Mucosa of rectum (tissue), 2 donors: ENCODE data around the gene ASCC2.

Source experiments
- H3K27ac ChIP-seq, 2 donors: one replicate each; pipeline ENCODE4 v1.7.0; 2013; ENCODE audit warnings: inconsistent platforms in 2 of 2, low read depth in 2 of 2, low read length in 2 of 2
- H3K27me3 ChIP-seq, 2 donors: one replicate each; pipeline ENCODE4 v1.7.0; 2013; ENCODE audit warnings: low read length in 2 of 2; ENCODE audit not compliant: control insufficient read depth in 2 of 2, insufficient read depth in 2 of 2
- H3K36me3 ChIP-seq, 2 donors: one replicate each; pipeline ENCODE4 v1.7.0; 2013; ENCODE audit warnings: low read length in 2 of 2; ENCODE audit not compliant: control insufficient read depth in 2 of 2, insufficient read depth in 2 of 2
- H3K4me1 ChIP-seq, 2 donors: one replicate each; pipeline ENCODE4 v1.7.0; 2013; ENCODE audit warnings: low read length in 2 of 2, mild to moderate bottlenecking in 1 of 2; ENCODE audit not compliant: control insufficient read depth in 2 of 2, insufficient read depth in 2 of 2
- H3K4me3 ChIP-seq, 2 donors: one replicate each; pipeline ENCODE4 v1.7.0; 2013; ENCODE audit warnings: low read length in 2 of 2
- H3K9ac ChIP-seq, 2 donors: one replicate each; pipeline ENCODE4 v1.7.0; 2013; ENCODE audit warnings: low read length in 2 of 2, low read depth in 1 of 2, mild to moderate bottlenecking in 1 of 2
- H3K9me3 ChIP-seq, 2 donors: one replicate each; pipeline ENCODE4 v1.7.0; 2013; ENCODE audit warnings: low read length in 2 of 2; ENCODE audit not compliant: control insufficient read depth in 2 of 2
- donor health status: healthy.
- donor health status: Normal muscosa, but diverticular disease.

ASCC2 gene

DNA sequence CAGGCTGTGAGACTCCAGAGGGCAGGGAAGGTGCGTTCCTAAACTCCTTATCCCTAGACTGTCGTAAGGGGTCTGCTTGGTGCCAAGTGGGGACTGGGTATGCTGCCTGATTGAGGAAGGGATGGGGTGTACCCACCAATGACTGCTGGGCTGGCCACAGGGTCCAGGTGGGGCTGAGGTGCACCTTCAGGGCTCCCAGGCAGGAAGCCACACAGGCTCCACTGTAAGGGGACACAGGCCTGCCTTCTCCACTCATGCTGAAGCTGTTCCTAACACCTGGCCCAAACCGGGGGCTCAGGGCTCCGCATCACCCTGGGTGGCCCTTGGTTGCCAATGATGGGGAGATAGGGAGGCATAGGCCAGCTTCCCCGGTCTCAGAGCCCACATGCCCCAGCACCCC, 97.9 kb downstream of the ASCC2 start:
- Histone ChIP-seq H3K4me1 (no peaks in the 10 kb centered on the region), H3K36me3 (peaks cover 0 to 25% of the 10 kb centered on the region in 2 donors)

DNA sequence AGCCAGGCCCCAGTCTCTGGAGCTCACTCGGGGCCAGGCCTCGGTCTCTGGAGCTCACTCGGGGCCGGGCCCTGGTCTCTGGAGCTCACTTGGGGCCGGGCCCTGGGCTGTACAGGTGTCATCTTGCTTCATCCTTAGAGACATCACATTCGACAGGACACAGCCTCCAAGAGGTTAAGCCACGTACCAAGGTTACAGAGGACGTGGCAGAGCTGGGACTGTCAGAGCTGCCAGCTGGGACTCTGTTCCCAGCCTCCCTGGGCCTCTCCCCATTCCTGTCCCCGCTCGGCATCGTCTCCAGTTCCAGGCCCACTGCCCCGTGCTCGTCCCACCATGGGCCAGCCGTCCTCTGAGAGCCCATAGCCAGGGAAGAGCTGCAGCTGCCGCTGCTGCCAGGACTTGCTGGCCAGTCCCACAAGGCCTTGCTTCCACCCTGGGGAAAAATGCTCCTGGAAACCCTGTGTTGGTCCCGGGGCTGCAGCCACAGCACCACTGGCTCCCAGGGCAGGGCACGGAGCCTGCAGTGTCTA, 98.7 kb downstream of the ASCC2 start:
- no peaks in the 10 kb centered on the region for H3K9me3 ChIP-seq
- H3K4me3 ChIP-seq: no peak overlapping the region
- H3K36me3 ChIP-seq: peaks cover 0 to 25% of the 10 kb centered on the region in 2 donors
- H3K4me1 ChIP-seq: no peaks in the 10 kb centered on the region
- no peaks in the 10 kb centered on the region for H3K27me3 ChIP-seq
- H3K27ac ChIP-seq: no peak overlapping the region
- H3K9ac ChIP-seq: no peak overlapping the region

More for the DNA sequence above, 97.9 kb downstream of the ASCC2 start:
- Histone ChIP-seq H3K4me3 (no peak overlapping the region), H3K9me3 (no peaks in the 10 kb centered on the region), H3K27me3 (no peaks in the 10 kb centered on the region), H3K9ac (no peak overlapping the region), H3K27ac (no peak overlapping the region)
